ENCODE data around the gene FGGY. TPM values are rescaled to one million over a fixed set of nuclear protein-coding genes. Genes with fewer than 3 reads are reported as not detected.
"Not testable (repeated sequence)": the region's sequence is repeated elsewhere in the genome, so short reads cannot be mapped to it uniquely, and the experiment has no call there.

Gene FGGY
- total RNA-seq, 4 donors from 2014 or later = 24.9 to 35.9 (median 30.5) TPM

GRCh38 chr1:59526240-59526639 lies 229.3 kb downstream of the FGGY start:
- H3K27me3 ChIP-seq = no peaks in the 10 kb centered on the region

GRCh38 chr1:59528471-59528870 lies 231.6 kb downstream of the FGGY start:
- in situ Hi-C loops (cut with MboI; ENCODE audit: low sequenced_read_pairs in 4 of 4) (no loop called here), intact Hi-C loops (cut with DNase I; ENCODE audit: low total_unique reads) (loop anchor here (10.0 kb wide), 1 partner anchor 396 kb away; the partner anchor contains the start of gene CYP2J2)
- DNase-seq (no peak), ATAC-seq (no peak)
- Histone ChIP-seq H3K36me3 (no peaks in the 10 kb centered on the region), H3K27me3 (no peaks in the 10 kb centered on the region), H3K4me1 (peaks cover 4 to 7% of the 10 kb centered on the region in 2 donors), H3K4me3 (no peak overlapping the region), H3K9me3 (no peaks in the 10 kb centered on the region), H3K27ac (no peak overlapping the region)
- TF ChIP-seq, protein P1, sequence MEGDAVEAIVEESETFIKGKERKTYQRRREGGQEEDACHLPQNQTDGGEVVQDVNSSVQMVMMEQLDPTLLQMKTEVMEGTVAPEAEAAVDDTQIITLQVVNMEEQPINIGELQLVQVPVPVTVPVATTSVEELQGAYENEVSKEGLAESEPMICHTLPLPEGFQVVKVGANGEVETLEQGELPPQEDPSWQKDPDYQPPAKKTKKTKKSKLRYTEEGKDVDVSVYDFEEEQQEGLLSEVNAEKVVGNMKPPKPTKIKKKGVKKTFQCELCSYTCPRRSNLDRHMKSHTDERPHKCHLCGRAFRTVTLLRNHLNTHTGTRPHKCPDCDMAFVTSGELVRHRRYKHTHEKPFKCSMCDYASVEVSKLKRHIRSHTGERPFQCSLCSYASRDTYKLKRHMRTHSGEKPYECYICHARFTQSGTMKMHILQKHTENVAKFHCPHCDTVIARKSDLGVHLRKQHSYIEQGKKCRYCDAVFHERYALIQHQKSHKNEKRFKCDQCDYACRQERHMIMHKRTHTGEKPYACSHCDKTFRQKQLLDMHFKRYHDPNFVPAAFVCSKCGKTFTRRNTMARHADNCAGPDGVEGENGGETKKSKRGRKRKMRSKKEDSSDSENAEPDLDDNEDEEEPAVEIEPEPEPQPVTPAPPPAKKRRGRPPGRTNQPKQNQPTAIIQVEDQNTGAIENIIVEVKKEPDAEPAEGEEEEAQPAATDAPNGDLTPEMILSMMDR (IDR thresholded peaks at IDR 0.05 in 4 of 5, conservative IDR thresholded peaks at IDR 0.05 in 1 of 5) = no peak
- no peak for TF ChIP-seq POLR2A (IDR thresholded peaks at IDR 0.05)

More at GRCh38 chr1:59526240-59526639, 229.3 kb downstream of the FGGY start:
- H3K4me1 ChIP-seq = peaks cover 24 to 30% of the 10 kb centered on the region in 2 donors
- no peak overlapping the region for H3K4me3 ChIP-seq
- intact Hi-C loops (cut with DNase I; ENCODE audit: low total_unique reads) = loop anchor here (10.0 kb wide), 1 partner anchor 399 kb away; the partner anchor contains the start of gene CYP2J2
- H3K9me3 ChIP-seq = no peaks in the 10 kb centered on the region
- no peaks in the 10 kb centered on the region for H3K36me3 ChIP-seq
- no peak overlapping the region for H3K27ac ChIP-seq
- DNase-seq (no peak), ATAC-seq (no peak)
- TF ChIP-seq, protein P1 (IDR thresholded peaks at IDR 0.05 in 4 of 5, conservative IDR thresholded peaks at IDR 0.05 in 1 of 5) = no peak
- no peak for TF ChIP-seq POLR2A (IDR thresholded peaks at IDR 0.05)
- in situ Hi-C loops (cut with MboI; ENCODE audit: low sequenced_read_pairs in 4 of 4) = no loop called here

- ATAC-seq (no peak), DNase-seq (no peak)
- intact Hi-C loops (cut with DNase I; ENCODE audit: low total_unique reads) = loop anchor here (10.0 kb wide), 1 partner anchor 396 kb away; the partner anchor contains the start of gene CYP2J2
- TF ChIP-seq POLR2A (IDR thresholded peaks at IDR 0.05) = no peak
- TF ChIP-seq, protein P1 (IDR thresholded peaks at IDR 0.05 in 4 of 5, conservative IDR thresholded peaks at IDR 0.05 in 1 of 5) = no peak
- no peaks in the 10 kb centered on the region for H3K9me3 ChIP-seq
- no peaks in the 10 kb centered on the region for H3K36me3 ChIP-seq
- H3K27ac ChIP-seq = no peak overlapping the region
- in situ Hi-C loops (cut with MboI; ENCODE audit: low sequenced_read_pairs in 4 of 4) = no loop called here
- peaks cover 2 to 3% of the 10 kb centered on the region in 2 donors for H3K4me1 ChIP-seq
- no peak overlapping the region for H3K4me3 ChIP-seq
- no peaks in the 10 kb centered on the region for H3K27me3 ChIP-seq
Observed at GRCh38 chr1:59528900-59529299, 232.0 kb downstream of the FGGY start.

DNA sequence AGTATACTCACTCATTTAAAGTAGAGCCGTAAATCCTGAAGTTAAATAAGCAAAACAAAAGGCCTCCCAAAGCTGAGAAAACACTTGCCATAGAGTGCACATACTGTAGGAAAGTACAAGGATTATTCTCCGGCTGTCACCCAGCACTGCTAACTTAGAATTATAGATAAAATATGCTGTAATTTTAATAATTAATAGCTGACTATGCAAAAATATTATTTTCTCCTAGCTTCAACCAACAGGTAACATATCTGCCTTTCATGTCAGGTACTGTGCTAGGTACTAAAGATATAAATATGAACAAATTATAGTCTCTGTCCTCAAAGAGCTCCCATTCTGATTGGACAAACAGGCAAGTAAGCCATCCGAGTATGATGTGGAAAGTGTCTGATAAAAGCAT lies 233.2 kb downstream of the FGGY start:
- no peak for DNase-seq
- Histone ChIP-seq H3K4me1 (no peaks in the 10 kb centered on the region), H3K27me3 (no peaks in the 10 kb centered on the region), H3K4me3 (no peak overlapping the region), H3K27ac (no peak overlapping the region), H3K9me3 (no peaks in the 10 kb centered on the region), H3K36me3 (no peaks in the 10 kb centered on the region)
- intact Hi-C loops (cut with DNase I; ENCODE audit: low total_unique reads) (no loop called here), in situ Hi-C loops (cut with MboI; ENCODE audit: low sequenced_read_pairs in 4 of 4) (no loop called here)
- no peak for TF ChIP-seq POLR2A (IDR thresholded peaks at IDR 0.05)
- TF ChIP-seq, protein P1 (IDR thresholded peaks at IDR 0.05 in 4 of 5, conservative IDR thresholded peaks at IDR 0.05 in 1 of 5) = no peak
- no peak for ATAC-seq

- H3K36me3 ChIP-seq = no peaks in the 10 kb centered on the region
- H3K4me1 ChIP-seq = no peaks in the 10 kb centered on the region
- no peaks in the 10 kb centered on the region for H3K27me3 ChIP-seq
- no peak overlapping the region for H3K27ac ChIP-seq
- no peak for TF ChIP-seq POLR2A (IDR thresholded peaks at IDR 0.05)
- TF ChIP-seq, protein P1 (IDR thresholded peaks at IDR 0.05 in 4 of 5, conservative IDR thresholded peaks at IDR 0.05 in 1 of 5) = no peak
- DNase-seq = no peak
- no peak for ATAC-seq
- in situ Hi-C loops (cut with MboI; ENCODE audit: low sequenced_read_pairs in 4 of 4) = no loop called here
- H3K4me3 ChIP-seq = no peak overlapping the region
- H3K9me3 ChIP-seq = no peaks in the 10 kb centered on the region
- intact Hi-C loops (cut with DNase I; ENCODE audit: low total_unique reads) = no loop called here
Observed at GRCh38 chr1:59532102-59532501, 235.2 kb downstream of the FGGY start.

GRCh38 chr1:59538476-59538875 lies 241.6 kb downstream of the FGGY start:
- H3K4me1 ChIP-seq = peaks cover 15 to 39% of the 10 kb centered on the region in 2 donors
- H3K36me3 ChIP-seq; in situ Hi-C loops (cut with MboI; ENCODE audit: low sequenced_read_pairs in 4 of 4); H3K9me3 ChIP-seq; DNase-seq; H3K4me3 ChIP-seq; ATAC-seq; H3K27ac ChIP-seq; H3K27me3 ChIP-seq; intact Hi-C loops (cut with DNase I; ENCODE audit: low total_unique reads): not testable (repeated sequence)
